H1 (cell line): ENCODE results near the gene FBXO46. TPM values are rescaled to one million over a fixed set of nuclear protein-coding genes. Genes with fewer than 3 reads are reported as not detected.

Source experiments
- CBX5 ChIP-seq: fragments of 300-800, 300-1000 bp; sonication (generic); IDR thresholded peaks from 2 replicates; pipeline ENCODE4 v1.7.1; 2016; ENCODE audit warnings: antibody characterized with exemption, low read length, low read depth
- CHD1 ChIP-seq: IDR thresholded peaks from 2 replicates; pipeline ENCODE4 v1.6.1; 2012; ENCODE audit warnings: low read depth, low read length, improper control_type of control experiment
- CREB1 ChIP-seq: IDR thresholded peaks from 2 replicates; pipeline ENCODE4 v1.6.1; 2012; ENCODE audit warnings: inconsistent platforms
- CTCF ChIP-seq, 3 experiments: IDR thresholded peaks; 1 replicate in 2 of 3; 2 replicates in 1 of 3; pipeline versions ENCODE4 v1.5.1 to v1.6.1; 2011; ENCODE audit warnings: low read length in 3 of 3, mild to moderate bottlenecking in 3 of 3, inconsistent platforms in 2 of 3, low read depth in 1 of 3, moderate library complexity in 1 of 3; ENCODE audit not compliant: insufficient read depth in 1 of 3; ENCODE audit errors: control extremely low read depth in 1 of 3
- E2F6 ChIP-seq: IDR thresholded peaks from 2 replicates; pipeline ENCODE4 v1.6.1; 2012; ENCODE audit warnings: inconsistent platforms
- EGR1 ChIP-seq: IDR thresholded peaks from 2 replicates; pipeline ENCODE4 v1.6.1; 2011; ENCODE audit warnings: low read depth, low read length, borderline replicate concordance
- GABPA ChIP-seq: IDR thresholded peaks from 2 replicates; pipeline ENCODE4 v1.6.1; 2011; ENCODE audit warnings: mild to moderate bottlenecking, low read length, moderate library complexity, borderline replicate concordance; ENCODE audit not compliant: insufficient read depth
- HDAC2 ChIP-seq, 2 experiments: fragments of 300-600 bp in 1 of 2; sonication (generic) in 1 of 2; IDR thresholded peaks; 2 replicates each; pipeline ENCODE4 v1.6.1; 2011 to 2012; ENCODE audit warnings: low read depth in 2 of 2, low read length in 2 of 2, mild to moderate bottlenecking in 2 of 2, moderate library complexity in 2 of 2, borderline replicate concordance in 1 of 2, inconsistent platforms in 1 of 2
- MAFK ChIP-seq: IDR thresholded peaks from 2 replicates; pipeline ENCODE4 v1.6.1; 2012; ENCODE audit warnings: low read depth, mild to moderate bottlenecking, improper control_type of control experiment, low read length
- MAX ChIP-seq: IDR thresholded peaks from 2 replicates; pipeline ENCODE4 v1.6.1; 2012; ENCODE audit warnings: inconsistent platforms
- NANOG ChIP-seq: IDR thresholded peaks from 2 replicates; pipeline ENCODE4 v1.6.1; 2011; ENCODE audit warnings: low read length, low read depth, mild to moderate bottlenecking, inconsistent platforms; ENCODE audit not compliant: insufficient read depth, poor library complexity, severe bottlenecking
- RAD21 ChIP-seq, 2 experiments: IDR thresholded peaks in 1 of 2; conservative IDR thresholded peaks in 1 of 2; 2 replicates each; pipeline ENCODE4 v1.6.1; 2011; ENCODE audit warnings: low read depth in 2 of 2, low read length in 2 of 2, improper control_type of control experiment in 1 of 2, inconsistent platforms in 1 of 2, mild to moderate bottlenecking in 1 of 2, moderate library complexity in 1 of 2
- RBBP5 ChIP-seq: IDR thresholded peaks from 2 replicates; pipeline ENCODE4 v1.7.1; 2012; ENCODE audit warnings: low read depth, mild to moderate bottlenecking, inconsistent platforms, low read length, moderate library complexity, borderline replicate concordance
- SIN3A ChIP-seq, 2 experiments: IDR thresholded peaks in 1 of 2; conservative IDR thresholded peaks in 1 of 2; 2 replicates each; pipeline ENCODE4 v1.6.1; 2011 to 2012; ENCODE audit warnings: low read length in 2 of 2, improper control_type of control experiment in 1 of 2, low read depth in 1 of 2, mild to moderate bottlenecking in 1 of 2
- SIRT6 ChIP-seq: IDR thresholded peaks from one replicate; pipeline ENCODE4 v1.7.1; 2012; ENCODE audit warnings: low read length, inconsistent platforms
- SP2 ChIP-seq: IDR thresholded peaks from 2 replicates; pipeline ENCODE4 v1.6.1; 2012; ENCODE audit warnings: mild to moderate bottlenecking, low read length, inconsistent platforms
- SP4 ChIP-seq: IDR thresholded peaks from 2 replicates; pipeline ENCODE4 v1.6.1; 2012; ENCODE audit warnings: low read length, inconsistent platforms
- TCF12 ChIP-seq: IDR thresholded peaks from 2 replicates; pipeline ENCODE4 v1.6.1; 2011; ENCODE audit warnings: low read depth, mild to moderate bottlenecking, low read length
- USF2 ChIP-seq: IDR thresholded peaks from 2 replicates; pipeline ENCODE4 v1.6.1; 2011; ENCODE audit warnings: low read length, improper control_type of control experiment
- polyA plus RNA-seq, 7 experiments: library from polyadenylated mRNA; depleted of rRNA in 3 of 7; stranded (reverse) in 5 of 7; unstranded in 2 of 7; fragments of >200 nt in 5 of 7; fragments of 200-250 nt in 2 of 7; gene quantifications; 1 replicate in 5 of 7; 2 replicates in 1 of 7; 4 replicates in 1 of 7; pipeline versions ENCODE4 v1.2.1 to v1.2.3, GENCODE V29; 2011 to 2013; ENCODE audit warnings: missing spikeins in 2 of 7, mixed read lengths in 2 of 7
- total RNA-seq: library from RNA; stranded (reverse); fragmentation: NEBNext Ultra II Directional; extraction: Animal tissue kit (Norgen Biotek cat#: 25700); gene quantifications from 2 replicates; pipeline ENCODE4 v1.2.1, GENCODE V29; 2021

Gene FBXO46
- total and polyA plus RNA-seq, 2 of the 8 experiments (the other 6 are each of a cell fraction or from before 2014, with no cell fraction given) = 11.2 to 38.9 TPM

GRCh38 chr19:45681391-45682015 is 49.2 kb downstream of the FBXO46 start (continued):
- TF ChIP-seq CTCF (IDR thresholded peaks at IDR 0.05; ENCODE audit: control extremely low read depth in 1 of 3, insufficient read depth in 1 of 3, low read depth in 1 of 3, low read length in 3 of 3) (peak; percentile 81 to 96 (median 91)), CBX5 (no peak), GABPA (peak; percentile 63; the same call in 1 of the 2 replicates), RAD21 (IDR thresholded peaks at IDR 0.05 in 1 of 2, conservative IDR thresholded peaks at IDR 0.05 in 1 of 2; ENCODE audit: low read depth in 2 of 2, low read length in 2 of 2) (peak; percentile 64 to 75), CHD1 (no peak), EGR1 (peak; percentile 27; the same call in 1 of the 2 replicates), E2F6 (no peak), MAFK (no peak), SP2 (no peak), NANOG (peak; percentile 48), SIN3A (conservative IDR thresholded peaks at IDR 0.05 in 1 of 2, IDR thresholded peaks at IDR 0.05 in 1 of 2; ENCODE audit: low read depth in 1 of 2, low read length in 2 of 2) (0 out of 4 replicates have a peak, but pooled peaks have one; percentile 50 to 73), TCF12 (0 out of 2 replicates have a peak, but pooled peaks have one; percentile 72), CREB1 (peak; percentile 56; the same call in 1 of the 2 replicates), SIRT6 (no peak), SP4 (0 out of 2 replicates have a peak, but pooled peaks have one; percentile 66), HDAC2 (IDR thresholded peaks at IDR 0.05; ENCODE audit: borderline replicate concordance in 1 of 2, low read depth in 2 of 2, low read length in 2 of 2) (no peak), MAX (peak; percentile 60), USF2 (no peak), RBBP5 (no peak)
